Fibroblast of mammary gland (primary cell): Measurements from ENCODE around the gene CAMK2D.

Experiments
- DNase-seq: peaks from one replicate; pipeline ENCODE4 v3.0.0-alpha.2; 2010; ENCODE audit warnings: low read depth
- H3K4me3 ChIP-seq: 2 replicates; pipeline ENCODE4 v1.5.1; 2011; ENCODE audit warnings: low read depth, mild to moderate bottlenecking, low read length, moderate library complexity; ENCODE audit not compliant: control insufficient read depth
- TF ChIP-seq, protein P1 (sequence below): conservative IDR thresholded peaks from 2 replicates; pipeline ENCODE4 v1.5.1; 2011; ENCODE audit warnings: low read depth, low read length, inconsistent platforms; ENCODE audit not compliant: control insufficient read depth, insufficient read depth

Gene CAMK2D

GRCh38 chr4:113564493-113564892, 197.0 kb downstream of the CAMK2D start:
- DNase-seq, result no peak
- no peak overlapping the region for H3K4me3 ChIP-seq
- TF ChIP-seq, protein P1, sequence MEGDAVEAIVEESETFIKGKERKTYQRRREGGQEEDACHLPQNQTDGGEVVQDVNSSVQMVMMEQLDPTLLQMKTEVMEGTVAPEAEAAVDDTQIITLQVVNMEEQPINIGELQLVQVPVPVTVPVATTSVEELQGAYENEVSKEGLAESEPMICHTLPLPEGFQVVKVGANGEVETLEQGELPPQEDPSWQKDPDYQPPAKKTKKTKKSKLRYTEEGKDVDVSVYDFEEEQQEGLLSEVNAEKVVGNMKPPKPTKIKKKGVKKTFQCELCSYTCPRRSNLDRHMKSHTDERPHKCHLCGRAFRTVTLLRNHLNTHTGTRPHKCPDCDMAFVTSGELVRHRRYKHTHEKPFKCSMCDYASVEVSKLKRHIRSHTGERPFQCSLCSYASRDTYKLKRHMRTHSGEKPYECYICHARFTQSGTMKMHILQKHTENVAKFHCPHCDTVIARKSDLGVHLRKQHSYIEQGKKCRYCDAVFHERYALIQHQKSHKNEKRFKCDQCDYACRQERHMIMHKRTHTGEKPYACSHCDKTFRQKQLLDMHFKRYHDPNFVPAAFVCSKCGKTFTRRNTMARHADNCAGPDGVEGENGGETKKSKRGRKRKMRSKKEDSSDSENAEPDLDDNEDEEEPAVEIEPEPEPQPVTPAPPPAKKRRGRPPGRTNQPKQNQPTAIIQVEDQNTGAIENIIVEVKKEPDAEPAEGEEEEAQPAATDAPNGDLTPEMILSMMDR, result no peak

GRCh38 chr4:113563691-113564378, 197.7 kb downstream of the CAMK2D start:
- no peak overlapping the region for H3K4me3 ChIP-seq
- TF ChIP-seq, protein P1, result no peak
- DNase-seq, result no peak

DNA sequence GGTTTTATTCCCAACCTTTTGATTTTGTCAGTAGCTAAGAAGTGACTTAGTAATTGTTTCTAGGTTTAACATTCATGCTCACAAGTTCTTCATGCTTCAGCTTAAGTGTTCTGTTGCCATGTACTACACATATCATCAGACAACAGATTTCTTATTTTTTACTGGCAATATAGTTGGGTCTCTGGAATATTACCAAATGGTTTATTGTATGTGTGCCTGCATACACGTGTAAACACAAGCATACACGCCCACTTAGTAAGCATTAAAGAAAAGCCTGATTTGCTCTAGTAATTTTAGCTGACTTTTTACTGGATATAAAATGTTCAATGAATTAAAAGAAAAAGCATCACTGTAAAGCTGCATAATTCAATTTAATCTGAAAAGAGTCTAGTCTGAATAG, 199.8 kb downstream of the CAMK2D start:
- no peak for DNase-seq
- no peak overlapping the region for H3K4me3 ChIP-seq
- TF ChIP-seq, protein P1, result no peak

DNA sequence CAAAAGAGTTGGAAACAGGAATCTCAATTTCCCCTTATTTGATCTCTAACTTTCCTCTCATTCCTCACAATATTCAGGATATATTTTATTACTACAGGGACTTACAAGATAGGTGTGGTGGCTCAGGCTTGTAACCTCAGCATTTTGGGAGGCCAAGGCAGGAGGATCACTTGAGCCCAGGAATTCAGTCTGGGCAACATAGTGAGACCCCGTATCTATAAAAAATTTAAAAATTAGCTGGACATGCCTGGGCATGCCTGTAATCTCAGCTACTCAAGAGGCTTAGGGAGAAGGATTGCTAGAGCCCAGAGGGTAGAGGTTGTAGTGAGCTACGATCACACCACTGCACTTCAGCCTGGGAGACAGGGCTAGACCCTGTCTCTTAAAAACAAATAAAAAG, 200.4 kb downstream of the CAMK2D start:
- no peak for DNase-seq
- H3K4me3 ChIP-seq, result no peak overlapping the region
- TF ChIP-seq, protein P1, result no peak

DNA sequence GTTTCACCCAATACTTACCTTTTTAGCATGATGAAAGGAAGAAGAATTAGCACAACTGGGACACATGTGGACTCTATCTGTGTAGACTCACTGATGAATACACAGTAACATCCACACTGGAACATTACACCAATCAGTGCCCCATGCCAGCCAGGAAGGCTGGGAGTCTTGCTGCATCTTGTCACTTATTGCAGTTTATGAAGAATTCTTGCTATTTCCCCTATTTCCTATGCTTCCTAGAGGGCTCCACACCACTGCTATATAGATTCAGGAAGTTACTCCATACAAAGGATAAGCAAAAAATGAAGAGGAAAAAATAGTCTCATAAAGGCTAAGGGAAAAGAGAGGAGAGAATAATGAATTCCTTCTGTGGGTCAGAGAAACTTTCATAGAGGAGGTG, 201.0 kb downstream of the CAMK2D start:
- DNase-seq, result no peak
- H3K4me3 ChIP-seq, result no peak overlapping the region
- TF ChIP-seq, protein P1, result no peak

DNA sequence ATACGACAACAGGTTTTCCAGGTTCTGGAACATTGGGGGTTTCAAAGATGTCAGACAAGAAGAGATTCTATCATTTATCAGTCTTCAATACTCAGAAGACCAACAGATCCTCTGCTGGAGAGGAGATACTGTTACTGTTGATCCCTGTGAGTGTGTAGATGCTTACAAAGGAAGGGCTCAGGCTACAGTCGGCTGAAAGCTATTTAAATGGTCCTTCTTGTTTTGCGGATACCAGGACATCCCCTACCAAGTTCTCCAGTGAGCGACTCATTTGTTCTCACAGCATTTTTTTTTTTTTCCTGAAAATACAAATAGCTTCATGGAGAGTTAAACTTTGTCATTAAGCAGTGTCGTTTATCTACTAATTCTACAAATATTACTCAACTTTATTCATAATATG, 201.6 kb downstream of the CAMK2D start:
- H3K4me3 ChIP-seq, result no peak overlapping the region
- TF ChIP-seq, protein P1, result no peak
- no peak for DNase-seq
